Karpas-422 (cell line): ENCODE data around the gene CWF19L2. TPM values are rescaled to one million over a fixed set of nuclear protein-coding genes. Genes with fewer than 3 reads are reported as not detected.
"Not testable (repeated sequence)": the region's sequence is repeated elsewhere in the genome, so short reads cannot be mapped to it uniquely, and the experiment has no call there.

Source experiments
- DNase-seq: peaks from one replicate; pipeline ENCODE4 v3.0.0-alpha.2; 2015
- H2AFZ ChIP-seq: fragments of 200-600 bp; sonication (generic); 2 replicates; pipeline ENCODE4 v1.6.1; 2014; ENCODE audit warnings: antibody characterized with exemption, low read length, mixed read lengths
- H3K27ac ChIP-seq: fragments of 200-600 bp; sonication (generic); 2 replicates; pipeline ENCODE4 v1.5.1; 2014; ENCODE audit warnings: mild to moderate bottlenecking, low read length, moderate library complexity
- H3K27me3 ChIP-seq: fragments of 200-600 bp; sonication (generic); 2 replicates; pipeline ENCODE4 v1.6.1; 2014; ENCODE audit warnings: low read length, mixed read lengths
- H3K36me3 ChIP-seq: fragments of 200-600 bp; sonication (generic); 2 replicates; pipeline ENCODE4 v1.6.1; 2014; ENCODE audit warnings: low read length, mixed read lengths; ENCODE audit not compliant: insufficient read depth
- H3K4me1 ChIP-seq: fragments of 200-600 bp; sonication (generic); 2 replicates; pipeline ENCODE4 v1.6.1; 2014; ENCODE audit warnings: mild to moderate bottlenecking, low read length, mixed read lengths
- H3K4me2 ChIP-seq: fragments of 200-600 bp; sonication (generic); 2 replicates; pipeline ENCODE4 v1.6.1; 2014; ENCODE audit warnings: low read length, low read depth, mild to moderate bottlenecking; ENCODE audit not compliant: poor library complexity, severe bottlenecking
- H3K4me3 ChIP-seq: fragments of 200-600 bp; sonication (generic); 2 replicates; pipeline ENCODE4 v1.5.1; 2014; ENCODE audit warnings: mild to moderate bottlenecking, antibody characterized with exemption, low read length, mixed read lengths
- H3K79me2 ChIP-seq: fragments of 200-600 bp; sonication (generic); 2 replicates; pipeline ENCODE4 v1.6.1; 2014; ENCODE audit warnings: mild to moderate bottlenecking, low read length, mixed read lengths
- H3K9ac ChIP-seq: fragments of 200-600 bp; sonication (generic); 2 replicates; pipeline ENCODE4 v1.6.0; 2014; ENCODE audit warnings: low read length
- H3K9me2 ChIP-seq: fragments of 200-600 bp; sonication (generic), shearing (Covaris generic); replicated peaks from 2 replicates; pipeline ENCODE4 v1.6.0; 2014; ENCODE audit warnings: mild to moderate bottlenecking, low read length, moderate library complexity; ENCODE audit not compliant: insufficient read depth
- H3K9me3 ChIP-seq: fragments of 300-700, 200-600 bp; sonication (generic); 2 replicates; pipeline ENCODE4 v1.6.1; 2014; ENCODE audit warnings: low read length, mixed read lengths
- H4K20me1 ChIP-seq: fragments of 200-600 bp; sonication (generic); 2 replicates; pipeline ENCODE4 v1.6.1; 2014; ENCODE audit warnings: mild to moderate bottlenecking, antibody characterized with exemption, low read length, low read depth; ENCODE audit not compliant: insufficient read depth
- total RNA-seq: library from RNA; depleted of rRNA; stranded (reverse); fragments of >200 nt; shearing (Covaris generic); gene quantifications from 2 replicates; pipeline ENCODE4 v1.2.3, GENCODE V29; 2014; ENCODE audit warnings: low replicate concordance; rRNA removed

Gene CWF19L2
- total RNA-seq: 41.0 and 43.5 TPM in 2 replicates

GRCh38 chr11:107457558-107458271 is at the start of gene CWF19L2:
TSS of gene CWF19L2 (minus strand) at chr11:107457825. CDS start at chr11:107457816, 9 bp downstream.
- no peaks in the 10 kb centered on the region for H3K9me3 ChIP-seq
- peak within 1 kb of the TSS; percentile 76 for H3K27ac ChIP-seq
- H3K27me3 ChIP-seq: no peaks in the 10 kb centered on the region
- peak within 1 kb of the TSS; percentile 77 for H3K9ac ChIP-seq
- peak within 1 kb of the TSS; percentile 81 for H3K4me3 ChIP-seq
- peak within 1 kb of the TSS; percentile 80 for H3K4me2 ChIP-seq
- H3K9me2 ChIP-seq: 0 out of 2 replicates have a peak, but pooled peaks cover 5% of the 10 kb centered on the region
- peak; percentile 100 for DNase-seq
- peaks cover 27% of the 10 kb centered on the region for H3K4me1 ChIP-seq
- H3K36me3 ChIP-seq: peaks cover 27% of the 10 kb centered on the region; the same call in 1 of the 2 replicates
- no peaks in the 10 kb centered on the region for H4K20me1 ChIP-seq
- H2AFZ ChIP-seq: peak within 1 kb of the TSS; percentile 73
- H3K79me2 ChIP-seq: peaks cover 46% of the 10 kb centered on the region

GRCh38 chr11:107505647-107506225 is 48.1 kb upstream of the CWF19L2 start:
- Histone ChIP-seq H3K9ac (no peak overlapping the region), H3K9me2 (no peaks in the 10 kb centered on the region), H3K4me1 (no peaks in the 10 kb centered on the region), H4K20me1 (no peaks in the 10 kb centered on the region), H3K36me3 (peaks cover 56% of the 10 kb centered on the region), H2AFZ (no peak overlapping the region), H3K79me2 (no peaks in the 10 kb centered on the region), H3K4me3 (no peak overlapping the region), H3K27me3 (no peaks in the 10 kb centered on the region), H3K27ac (no peak overlapping the region), H3K9me3 (peaks cover 15% of the 10 kb centered on the region), H3K4me2 (no peak overlapping the region)
- no peak for DNase-seq

GRCh38 chr11:107504981-107505380 is 47.4 kb upstream of the CWF19L2 start:
- Histone ChIP-seq H3K9ac (no peak overlapping the region), H3K9me2 (no peaks in the 10 kb centered on the region), H2AFZ (no peak overlapping the region), H3K4me3 (no peak overlapping the region), H3K36me3 (peaks cover 58% of the 10 kb centered on the region), H3K27ac (no peak overlapping the region), H3K4me2 (no peak overlapping the region), H3K9me3 (peaks cover 15% of the 10 kb centered on the region), H3K79me2 (no peaks in the 10 kb centered on the region), H3K27me3 (no peaks in the 10 kb centered on the region), H4K20me1 (no peaks in the 10 kb centered on the region), H3K4me1 (no peaks in the 10 kb centered on the region)
- no peak for DNase-seq

GRCh38 chr11:107501713-107502112 is 44.1 kb upstream of the CWF19L2 start:
- DNase-seq: no peak
- H4K20me1 ChIP-seq: no peaks in the 10 kb centered on the region
- H3K9me2 ChIP-seq: no peaks in the 10 kb centered on the region
- peaks cover 15% of the 10 kb centered on the region for H3K9me3 ChIP-seq
- no peaks in the 10 kb centered on the region for H3K4me1 ChIP-seq
- H3K36me3 ChIP-seq: peaks cover 47% of the 10 kb centered on the region
- H3K27ac ChIP-seq: no peak overlapping the region
- H3K79me2 ChIP-seq: no peaks in the 10 kb centered on the region
- H3K9ac ChIP-seq: no peak overlapping the region
- H2AFZ ChIP-seq: no peak overlapping the region
- H3K4me2 ChIP-seq: no peak overlapping the region
- H3K4me3 ChIP-seq: no peak overlapping the region
- no peaks in the 10 kb centered on the region for H3K27me3 ChIP-seq

- H3K27me3 ChIP-seq, H3K79me2 ChIP-seq, H3K9ac ChIP-seq, H3K4me1 ChIP-seq, H2AFZ ChIP-seq, H3K4me3 ChIP-seq, H3K9me3 ChIP-seq, H3K27ac ChIP-seq, H3K9me2 ChIP-seq, H3K4me2 ChIP-seq, DNase-seq, H4K20me1 ChIP-seq: not testable (repeated sequence)
- peaks cover 19% of the 10 kb centered on the region for H3K36me3 ChIP-seq
Observed at GRCh38 chr11:107497371-107497770, 39.7 kb upstream of the CWF19L2 start.

- no peaks in the 10 kb centered on the region for H3K27me3 ChIP-seq
- no peak overlapping the region for H3K4me3 ChIP-seq
- H3K27ac ChIP-seq: no peak overlapping the region
- H3K9ac ChIP-seq: no peak overlapping the region
- DNase-seq: no peak
- H4K20me1 ChIP-seq: no peaks in the 10 kb centered on the region
- no peaks in the 10 kb centered on the region for H3K9me2 ChIP-seq
- H3K79me2 ChIP-seq: no peaks in the 10 kb centered on the region
- no peaks in the 10 kb centered on the region for H3K4me1 ChIP-seq
- no peak overlapping the region for H3K4me2 ChIP-seq
- H2AFZ ChIP-seq: no peak overlapping the region
- H3K36me3 ChIP-seq: peaks cover 5% of the 10 kb centered on the region; the same call in 1 of the 2 replicates
- no peaks in the 10 kb centered on the region for H3K9me3 ChIP-seq
Observed at GRCh38 chr11:107496011-107496410, 38.4 kb upstream of the CWF19L2 start.

- Histone ChIP-seq H3K9ac (no peak overlapping the region), H3K4me1 (no peaks in the 10 kb centered on the region), H3K4me3 (no peak overlapping the region), H3K9me3 (no peaks in the 10 kb centered on the region), H4K20me1 (no peaks in the 10 kb centered on the region), H3K27me3 (no peaks in the 10 kb centered on the region), H3K36me3 (no peaks in the 10 kb centered on the region), H3K9me2 (no peaks in the 10 kb centered on the region), H3K79me2 (no peaks in the 10 kb centered on the region), H3K27ac (no peak overlapping the region), H3K4me2 (no peak overlapping the region), H2AFZ (no peak overlapping the region)
- DNase-seq: no peak
Observed at GRCh38 chr11:107494055-107494454, 36.4 kb upstream of the CWF19L2 start.

GRCh38 chr11:107493117-107493516 is 35.5 kb upstream of the CWF19L2 start:
- no peaks in the 10 kb centered on the region for H3K79me2 ChIP-seq
- H3K27ac ChIP-seq: no peak overlapping the region
- H3K4me3 ChIP-seq: no peak overlapping the region
- no peaks in the 10 kb centered on the region for H4K20me1 ChIP-seq
- no peak overlapping the region for H3K4me2 ChIP-seq
- H3K9ac ChIP-seq: no peak overlapping the region
- no peaks in the 10 kb centered on the region for H3K36me3 ChIP-seq
- H3K9me3 ChIP-seq: no peaks in the 10 kb centered on the region
- no peaks in the 10 kb centered on the region for H3K4me1 ChIP-seq
- no peak for DNase-seq
- no peak overlapping the region for H2AFZ ChIP-seq
- no peaks in the 10 kb centered on the region for H3K9me2 ChIP-seq
- no peaks in the 10 kb centered on the region for H3K27me3 ChIP-seq
